CD4-positive, CD25-positive, alpha-beta regulatory T cell (primary cell): ENCODE results near the gene SYTL2. TPM values are rescaled to one million over a fixed set of nuclear protein-coding genes. Genes with fewer than 3 reads are reported as not detected.

ENCODE experiments used
- ATAC-seq, 2 donors: fragments of 150-1000 bp; cut with Tn5 transposase; one replicate each; pipeline ENCODE4 v1.10.0; 2021; ENCODE audit warnings: low read depth in 2 of 2, moderate number of reproducible peaks in 2 of 2, moderate library complexity in 1 of 2
- DNase-seq, 3 donors: peaks; one replicate each; pipeline versions ENCODE4 v3.0.0 to v3.0.0-alpha.2; 2012 to 2022; ENCODE audit warnings: mixed read lengths in 1 of 3
- H3K27ac ChIP-seq: one replicate; pipeline ENCODE4 v1.7.0; 2013; ENCODE audit warnings: mild to moderate bottlenecking, low read length; ENCODE audit not compliant: insufficient read depth, poor library complexity, severe bottlenecking
- H3K27me3 ChIP-seq: one replicate; pipeline ENCODE4 v1.7.0; 2013; ENCODE audit warnings: low read length; ENCODE audit not compliant: control insufficient read depth, insufficient read depth
- H3K36me3 ChIP-seq: one replicate; pipeline ENCODE4 v1.7.0; 2013; ENCODE audit warnings: mild to moderate bottlenecking, low read length, moderate library complexity; ENCODE audit not compliant: control insufficient read depth, insufficient read depth
- H3K4me1 ChIP-seq: 2 replicates; pipeline ENCODE4 v1.7.0; 2013; ENCODE audit warnings: mild to moderate bottlenecking, low read length; ENCODE audit not compliant: insufficient read depth, control insufficient read depth, poor library complexity, severe bottlenecking
- H3K4me3 ChIP-seq: one replicate; pipeline ENCODE4 v1.7.0; 2013; ENCODE audit warnings: low read depth, mild to moderate bottlenecking, low read length, moderate library complexity
- H3K9me3 ChIP-seq, 2 experiments: 1 replicate in 1 of 2; 2 replicates in 1 of 2; pipeline ENCODE4 v1.7.0; 2013; ENCODE audit warnings: low read length in 2 of 2, mild to moderate bottlenecking in 1 of 2, moderate library complexity in 1 of 2; ENCODE audit not compliant: control insufficient read depth in 2 of 2
- H3K27ac Mint-ChIP-seq, 3 donors: one replicate each; pipeline ENCODE4 v1.8.0; 2020 to 2022; ENCODE audit warnings: mild to moderate bottlenecking in 3 of 3, mixed read lengths in 3 of 3, moderate library complexity in 2 of 3
- H3K27me3 Mint-ChIP-seq: one replicate; pipeline ENCODE4 v1.8.0; 2022; ENCODE audit warnings: mild to moderate bottlenecking, mixed read lengths
- H3K36me3 Mint-ChIP-seq: one replicate; pipeline ENCODE4 v1.8.0; 2020; ENCODE audit warnings: mixed read lengths
- H3K4me1 Mint-ChIP-seq, 4 donors: one replicate each; pipeline ENCODE4 v1.8.0; 2020 to 2022; ENCODE audit warnings: mixed read lengths in 4 of 4, mild to moderate bottlenecking in 1 of 4
- H3K4me3 Mint-ChIP-seq, 4 donors: one replicate each; pipeline ENCODE4 v1.8.0; 2020 to 2022; ENCODE audit warnings: mild to moderate bottlenecking in 4 of 4, mixed read lengths in 4 of 4, moderate library complexity in 3 of 4
- H3K9me3 Mint-ChIP-seq, 7 donors: one replicate each; pipeline ENCODE4 v1.8.0; 2020 to 2022; ENCODE audit warnings: mixed read lengths in 7 of 7, mild to moderate bottlenecking in 3 of 7, moderate library complexity in 2 of 7
- polyA plus RNA-seq, 4 donors: library from polyadenylated mRNA; unstranded; fragments of 300-500 nt; fragmentation: Illumina TruSeq; gene quantifications; one replicate each; pipeline ENCODE4 v1.2.3, GENCODE V29; 2021
- total RNA-seq: library from RNA; stranded (reverse); gene quantifications from one replicate; pipeline ENCODE4 v1.2.3, GENCODE V29; 2022

The SYTL2 gene
- total and polyA plus RNA-seq, 5 donors from 2014 or later: 4.5 to 40.0 (median 5.6) TPM

DNA sequence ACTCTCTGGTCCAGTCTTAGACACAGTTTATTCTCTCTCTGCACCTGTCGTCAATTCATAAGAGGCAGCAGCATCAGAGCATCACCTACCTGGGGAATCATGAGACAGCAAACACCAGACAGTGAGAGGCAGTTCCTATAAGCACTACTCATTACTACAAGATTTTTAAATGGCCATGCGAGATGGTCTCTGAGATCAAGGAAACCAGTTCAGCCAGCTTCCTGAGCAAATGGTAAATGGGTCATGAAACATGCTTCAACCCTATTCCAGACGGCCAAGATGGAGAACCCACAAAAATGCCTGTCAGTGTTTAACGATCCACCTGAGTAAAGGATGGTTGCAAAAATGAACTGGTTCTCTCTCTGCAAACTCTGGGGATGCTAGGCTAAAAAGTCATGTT lies 52.9 kb downstream of the SYTL2 start:
- Mint-ChIP-seq H3K4me3 (peak overlapping the region in 2 of 4 donors; percentile 2 to 17), H3K4me1 (peaks cover 22 to 63% (median 43%) of the 10 kb centered on the region in 4 donors), H3K27me3 (peaks cover 1% of the 10 kb centered on the region), H3K36me3 (no peaks in the 10 kb centered on the region), H3K9me3 (no peaks in the 10 kb centered on the region), H3K27ac (peak overlapping the region; percentile 5 to 35 (median 6))
- no peak overlapping the region for H3K27ac ChIP-seq
- peaks cover 38% of the 10 kb centered on the region for H3K4me1 ChIP-seq
- H3K36me3 ChIP-seq: no peaks in the 10 kb centered on the region
- H3K4me3 ChIP-seq: no peak overlapping the region
- DNase-seq (no peak), ATAC-seq (no peak)
- H3K9me3 ChIP-seq: no peaks in the 10 kb centered on the region
- H3K27me3 ChIP-seq: no peaks in the 10 kb centered on the region

DNA sequence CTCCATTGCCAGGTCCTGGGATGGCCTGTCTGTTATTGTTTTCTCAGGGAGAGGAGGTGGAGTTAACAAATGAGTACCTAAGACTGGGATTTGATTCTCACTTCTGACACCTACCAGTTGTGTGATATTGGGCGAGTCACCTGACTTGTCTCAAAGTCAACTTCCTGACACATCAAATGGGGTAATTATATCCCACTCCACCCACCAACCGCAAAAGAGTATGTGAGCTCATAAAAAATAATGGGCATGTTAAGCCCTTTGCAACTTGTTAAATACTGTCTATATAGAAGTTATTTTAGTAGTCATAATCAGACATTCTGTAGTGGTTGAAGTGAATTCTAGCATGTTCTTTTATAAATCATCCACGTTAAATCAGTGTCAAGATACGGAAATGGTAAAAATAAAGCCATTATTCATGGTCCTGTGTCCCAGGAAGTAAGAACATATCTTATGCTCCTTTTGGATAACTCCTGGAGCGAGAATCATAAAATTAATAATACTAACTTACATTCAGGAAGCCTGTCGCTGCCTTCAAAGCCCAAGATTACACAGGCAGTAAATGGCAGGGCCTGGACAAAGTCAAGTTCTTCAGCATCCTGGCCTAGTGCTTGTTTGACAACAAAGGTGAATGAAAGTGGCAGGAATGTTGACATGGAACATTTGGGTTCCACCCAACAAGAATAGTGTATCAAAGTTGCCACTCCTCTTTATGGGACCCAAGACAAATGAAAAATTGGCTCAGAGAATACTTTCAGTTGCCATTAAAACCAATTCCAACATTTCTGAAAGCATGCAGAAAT lies 54.3 kb downstream of the SYTL2 start:
- no peaks in the 10 kb centered on the region for H3K9me3 ChIP-seq
- H3K27ac ChIP-seq: no peak overlapping the region
- Mint-ChIP-seq H3K9me3 (peaks cover 0 to 2% (median 0%) of the 10 kb centered on the region in 7 donors), H3K27me3 (peaks cover 6% of the 10 kb centered on the region), H3K27ac (peak overlapping the region in 2 of 3 donors; percentile 84 to 89), H3K36me3 (no peaks in the 10 kb centered on the region), H3K4me3 (peak overlapping the region in 3 of 4 donors; percentile 33 to 78 (median 66)), H3K4me1 (peaks cover 34 to 78% (median 55%) of the 10 kb centered on the region in 4 donors)
- H3K27me3 ChIP-seq: no peaks in the 10 kb centered on the region
- H3K4me1 ChIP-seq: peaks cover 50% of the 10 kb centered on the region
- DNase-seq: peak in 2 of 3 donors; percentile 48 to 69
- peak overlapping the region; percentile 27 for H3K4me3 ChIP-seq
- ATAC-seq: no peak
- no peaks in the 10 kb centered on the region for H3K36me3 ChIP-seq

DNA sequence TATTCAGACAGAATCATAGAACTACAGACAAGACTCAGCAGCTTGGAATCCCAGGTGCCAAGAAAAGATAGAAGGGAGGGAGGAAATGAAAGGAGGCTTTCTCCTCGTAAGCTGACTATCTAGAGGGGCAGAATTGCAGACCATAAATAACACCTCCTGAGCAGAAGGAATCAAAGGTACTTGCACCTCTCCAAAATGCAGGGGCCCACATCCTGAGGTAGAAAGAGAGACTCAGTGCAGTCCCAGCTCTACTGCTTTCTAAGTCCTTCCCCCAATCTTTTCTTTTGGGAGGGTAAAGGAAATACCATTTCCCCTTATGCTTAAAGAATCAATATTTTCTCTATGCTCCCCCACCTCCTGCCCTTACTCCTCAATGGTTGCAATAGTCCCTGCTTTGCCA lies 55.2 kb downstream of the SYTL2 start:
- peaks cover 6% of the 10 kb centered on the region for H3K27me3 Mint-ChIP-seq
- peak in 1 of 3 donors; percentile 35 for DNase-seq
- peak overlapping the region in 2 of 3 donors; percentile 84 to 89 for H3K27ac Mint-ChIP-seq
- ATAC-seq: no peak
- Histone ChIP-seq H3K36me3 (no peaks in the 10 kb centered on the region), H3K27me3 (no peaks in the 10 kb centered on the region), H3K4me3 (peak overlapping the region; percentile 11), H3K27ac (no peak overlapping the region), H3K4me1 (peaks cover 59% of the 10 kb centered on the region), H3K9me3 (no peaks in the 10 kb centered on the region)
- H3K36me3 Mint-ChIP-seq: no peaks in the 10 kb centered on the region
- H3K9me3 Mint-ChIP-seq: peaks cover 0 to 2% (median 0%) of the 10 kb centered on the region in 7 donors
- peaks cover 41 to 87% (median 64%) of the 10 kb centered on the region in 4 donors for H3K4me1 Mint-ChIP-seq
- H3K4me3 Mint-ChIP-seq: peak overlapping the region in 3 of 4 donors; percentile 33 to 78 (median 66)

DNA sequence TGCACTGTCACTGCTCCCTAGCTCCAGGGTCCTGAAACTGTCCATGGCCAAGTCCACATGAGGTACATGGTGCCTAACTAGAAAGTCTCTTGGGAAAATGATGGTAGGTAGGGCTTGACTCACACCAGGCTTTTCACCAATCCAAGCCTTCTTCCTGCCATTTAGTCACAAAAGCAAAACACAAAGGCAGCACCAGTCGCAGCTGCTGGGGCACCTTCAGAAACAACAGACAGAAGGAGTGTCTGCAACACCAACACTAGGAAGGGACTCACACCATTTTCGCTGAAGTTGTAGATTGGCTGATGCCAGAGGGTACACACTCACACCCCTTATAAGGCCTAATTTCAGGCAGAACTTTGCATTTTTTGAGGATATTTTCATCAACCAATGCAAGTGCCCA lies 55.7 kb downstream of the SYTL2 start:
- DNase-seq: peak in 1 of 3 donors; percentile 17
- no peak overlapping the region for H3K27ac ChIP-seq
- peaks cover 0 to 2% (median 0%) of the 10 kb centered on the region in 7 donors for H3K9me3 Mint-ChIP-seq

DNA sequence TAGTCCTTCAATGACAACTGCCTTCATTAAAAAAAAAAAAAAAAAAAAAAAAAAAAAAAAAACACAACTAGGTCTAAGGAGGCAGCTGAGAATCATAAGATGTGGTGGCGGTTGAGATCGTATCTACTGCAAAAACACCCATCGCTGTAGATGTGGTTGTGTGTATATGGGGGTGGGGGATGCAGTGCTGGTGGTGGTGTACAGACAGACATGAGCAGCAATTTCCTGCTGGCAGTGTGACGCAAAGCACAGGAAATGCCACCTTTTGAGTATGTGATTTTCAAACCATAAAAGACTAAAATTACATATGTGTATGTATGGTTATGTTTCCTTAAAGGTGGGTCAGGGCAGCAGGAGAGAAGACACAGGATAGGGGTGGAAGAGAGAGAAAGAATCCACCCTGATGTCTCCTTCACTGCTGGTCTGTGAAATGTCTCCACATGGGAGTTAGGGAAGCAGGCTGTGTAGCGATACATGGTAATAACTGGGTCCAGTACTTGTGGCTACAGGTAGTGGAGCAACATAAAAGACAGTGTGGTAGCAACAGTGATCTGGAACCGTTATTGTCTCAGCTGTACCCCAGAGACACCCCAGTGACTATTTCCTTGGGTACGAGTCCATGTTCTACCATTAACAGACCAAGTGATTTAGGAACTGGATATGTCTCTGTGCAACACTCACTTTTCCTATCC lies 57.9 kb downstream of the SYTL2 start:
- Histone ChIP-seq H3K36me3 (no peaks in the 10 kb centered on the region), H3K4me1 (peaks cover 74% of the 10 kb centered on the region), H3K4me3 (peak overlapping the region; percentile 78), H3K27me3 (no peaks in the 10 kb centered on the region), H3K27ac (peak overlapping the region; percentile 75), H3K9me3 (no peaks in the 10 kb centered on the region)
- H3K9me3 Mint-ChIP-seq: peaks cover 0 to 2% (median 0%) of the 10 kb centered on the region in 7 donors
- ATAC-seq (peak; percentile 98), DNase-seq (peak; percentile 86 to 99 (median 98))
- peaks cover 6% of the 10 kb centered on the region for H3K27me3 Mint-ChIP-seq
- peak overlapping the region; percentile 85 to 96 (median 96) for H3K27ac Mint-ChIP-seq
- peak overlapping the region; percentile 78 to 88 (median 85) for H3K4me3 Mint-ChIP-seq
- peaks cover 37 to 94% (median 76%) of the 10 kb centered on the region in 4 donors for H3K4me1 Mint-ChIP-seq
- no peaks in the 10 kb centered on the region for H3K36me3 Mint-ChIP-seq

More for the DNA sequence above, 55.7 kb downstream of the SYTL2 start:
- ATAC-seq: no peak
- H3K36me3 Mint-ChIP-seq: no peaks in the 10 kb centered on the region
- H3K27me3 ChIP-seq: no peaks in the 10 kb centered on the region
- H3K4me3 ChIP-seq: no peak overlapping the region
- H3K9me3 ChIP-seq: no peaks in the 10 kb centered on the region
- peaks cover 43 to 89% (median 66%) of the 10 kb centered on the region in 4 donors for H3K4me1 Mint-ChIP-seq
- peaks cover 6% of the 10 kb centered on the region for H3K27me3 Mint-ChIP-seq
- H3K4me1 ChIP-seq: peaks cover 63% of the 10 kb centered on the region
- peak overlapping the region in 3 of 4 donors; percentile 33 to 78 (median 66) for H3K4me3 Mint-ChIP-seq
- no peaks in the 10 kb centered on the region for H3K36me3 ChIP-seq
- H3K27ac Mint-ChIP-seq: peak overlapping the region in 2 of 3 donors; percentile 84 to 89

DNA sequence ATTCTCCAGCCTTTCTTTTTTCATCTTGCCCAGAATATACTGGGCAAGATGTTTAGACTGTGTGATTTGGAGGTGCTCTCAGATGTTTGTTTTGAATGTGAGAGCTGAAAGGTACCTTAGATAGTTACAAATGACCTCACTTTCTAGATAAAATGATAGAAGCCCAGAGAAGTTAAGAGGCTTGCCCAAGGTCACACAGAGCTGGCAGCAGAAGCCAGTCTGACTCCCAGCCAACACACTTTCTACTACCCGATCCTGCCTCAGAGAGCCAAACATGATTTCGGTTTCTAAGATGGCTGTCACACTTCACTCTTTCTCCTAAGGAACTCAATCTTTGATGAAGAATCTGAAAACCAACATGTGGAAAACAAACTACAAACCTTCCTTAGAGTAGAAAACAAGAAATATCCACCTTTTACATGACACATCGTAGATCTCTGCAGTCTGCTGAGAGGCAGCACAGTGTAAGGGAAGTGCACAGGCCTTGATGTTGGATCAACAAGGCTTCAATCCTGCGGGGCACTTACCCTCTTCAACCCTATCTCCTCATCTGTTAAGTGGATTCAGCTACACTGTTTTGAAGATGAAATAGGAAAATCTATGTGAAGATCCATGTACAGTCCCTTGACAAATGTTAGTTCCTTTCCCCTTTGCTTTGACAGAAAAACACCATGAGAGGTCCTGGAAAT lies 58.6 kb downstream of the SYTL2 start:
- H3K27me3 Mint-ChIP-seq: peaks cover 6% of the 10 kb centered on the region
- DNase-seq: peak in 1 of 3 donors; percentile 20
- Histone ChIP-seq H3K27ac (peak overlapping the region; percentile 68), H3K4me3 (peak overlapping the region; percentile 78), H3K27me3 (no peaks in the 10 kb centered on the region), H3K4me1 (peaks cover 74% of the 10 kb centered on the region), H3K36me3 (no peaks in the 10 kb centered on the region), H3K9me3 (no peaks in the 10 kb centered on the region)
- peaks cover 0 to 2% (median 0%) of the 10 kb centered on the region in 7 donors for H3K9me3 Mint-ChIP-seq
- no peaks in the 10 kb centered on the region for H3K36me3 Mint-ChIP-seq
- ATAC-seq: peak; percentile 15 to 22
- H3K27ac Mint-ChIP-seq: peak overlapping the region; percentile 85 to 96 (median 96)
- H3K4me3 Mint-ChIP-seq: peak overlapping the region; percentile 57 to 88 (median 81)
- peaks cover 37 to 91% (median 74%) of the 10 kb centered on the region in 4 donors for H3K4me1 Mint-ChIP-seq

DNA sequence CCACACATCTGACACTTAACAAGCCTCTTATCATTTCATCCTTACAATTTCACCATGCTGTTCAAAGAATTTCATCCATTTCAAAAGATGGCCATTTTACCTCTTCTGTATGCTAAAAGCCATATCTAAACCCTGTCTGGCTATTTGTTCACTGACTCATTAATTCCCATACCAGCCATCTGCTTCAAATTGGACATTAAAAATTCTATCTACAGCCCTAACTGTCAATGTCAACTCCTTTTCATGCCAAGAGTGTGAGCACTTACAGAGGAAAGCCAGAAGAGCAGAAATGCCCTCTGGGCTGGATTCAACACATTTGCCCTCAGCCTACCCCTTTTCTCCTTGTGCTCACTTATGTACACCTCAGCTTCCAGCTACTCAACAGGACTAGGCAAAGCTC lies 59.2 kb downstream of the SYTL2 start:
- Histone ChIP-seq H3K9me3 (no peaks in the 10 kb centered on the region), H3K4me3 (peak overlapping the region; percentile 78), H3K4me1 (peaks cover 70% of the 10 kb centered on the region), H3K27me3 (no peaks in the 10 kb centered on the region), H3K27ac (no peak overlapping the region), H3K36me3 (no peaks in the 10 kb centered on the region)
- H3K9me3 Mint-ChIP-seq: peaks cover 0 to 2% (median 0%) of the 10 kb centered on the region in 7 donors
- peaks cover 37 to 89% (median 75%) of the 10 kb centered on the region in 4 donors for H3K4me1 Mint-ChIP-seq
- no peak for DNase-seq
- no peak for ATAC-seq
- no peaks in the 10 kb centered on the region for H3K36me3 Mint-ChIP-seq
- peaks cover 6% of the 10 kb centered on the region for H3K27me3 Mint-ChIP-seq
- H3K27ac Mint-ChIP-seq: peak overlapping the region; percentile 82 to 96 (median 96)
- peak overlapping the region; percentile 49 to 88 (median 70) for H3K4me3 Mint-ChIP-seq
